ENCODE data around the gene PTPRM.

DNA sequence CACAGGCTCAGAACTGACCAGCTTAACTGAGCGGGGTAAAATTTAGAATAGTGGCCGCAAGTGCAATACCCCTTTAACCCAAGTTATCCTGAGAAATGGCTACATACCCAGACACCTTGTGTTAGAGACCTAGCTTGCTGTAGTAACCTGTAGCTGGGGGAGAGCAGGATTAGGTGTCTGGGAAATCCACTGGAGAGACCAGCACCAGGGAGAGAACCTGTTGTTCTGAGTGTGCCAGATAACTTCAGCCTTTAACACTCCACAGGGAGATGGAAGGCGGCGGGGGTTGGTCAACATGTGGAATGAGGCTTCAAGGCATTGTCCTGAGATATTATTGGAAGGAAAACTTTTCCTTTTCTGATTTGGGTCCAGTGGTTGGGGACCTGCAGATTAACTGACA, 356.0 kb downstream of the PTPRM start:
- TF ChIP-seq CTCF (IDR thresholded peaks at IDR 0.05), result no peak
- no peak for TF ChIP-seq POLR2A (IDR thresholded peaks at IDR 0.05)
- TF ChIP-seq POLR2AphosphoS5 (IDR thresholded peaks at IDR 0.05), result no peak
- no peak for TF ChIP-seq EP300 (IDR thresholded peaks at IDR 0.05)

Data from sigmoid colon (tissue), 4 donors.